HEK293 (cell line): Measurements from ENCODE around the gene MYO1F.
"Not testable (repeated sequence)": the region's sequence is repeated elsewhere in the genome, so short reads cannot be mapped to it uniquely, and the experiment has no call there.

Source experiments
- CTCF ChIA-PET: fragments of 350-600 bp; formaldehyde crosslinking; extraction: SDS; loops from one replicate; lab custom pipeline; 2021; ENCODE audit warnings: antibody characterized with exemption; lab: Yijun Ruan, JAX
- POLR2A ChIA-PET: fragments of 300-600 bp; formaldehyde crosslinking; extraction: SDS; loops from one replicate; lab custom pipeline; 2020; ENCODE audit warnings: antibody characterized with exemption, inconsistent platforms; lab: Yijun Ruan, JAX
- H3K27ac ChIP-seq: fragments of 200-500 bp; sonication (Bioruptor generic); 2 replicates; pipeline ENCODE4 v1.5.1; 2014; ENCODE audit warnings: low read depth, low read length, control low read depth, inconsistent platforms; ENCODE audit errors: extremely low read depth
- H3K36me3 ChIP-seq, 2 experiments: fragments of 200-500 bp in 1 of 2; sonication (Bioruptor generic) in 1 of 2; 1 replicate in 1 of 2; 2 replicates in 1 of 2; pipeline ENCODE4 v1.5.1; 2014 to 2017; ENCODE audit warnings: inconsistent platforms in 2 of 2, low read length in 2 of 2; ENCODE audit not compliant: control insufficient read depth in 2 of 2, insufficient read depth in 1 of 2
- H3K4me1 ChIP-seq: fragments of 200-500 bp; sonication (Bioruptor generic); 2 replicates; pipeline ENCODE4 v1.5.1; 2014; ENCODE audit warnings: mild to moderate bottlenecking, low read length, inconsistent platforms; ENCODE audit not compliant: control insufficient read depth, insufficient read depth
- H3K4me3 ChIP-seq: 2 replicates; pipeline ENCODE4 v1.5.1; 2011; ENCODE audit warnings: low read depth, mild to moderate bottlenecking, control low read depth, low read length, moderate library complexity
- H3K9me3 ChIP-seq: fragments of 200-500 bp; sonication (Bioruptor generic); 2 replicates; pipeline ENCODE4 v1.5.1; 2014; ENCODE audit warnings: low read depth, low read length, inconsistent platforms; ENCODE audit not compliant: control insufficient read depth, insufficient read depth
- EGR2 ChIP-seq: fragments of 450-650 bp; formaldehyde crosslinking; IDR thresholded peaks from 2 replicates; pipeline ENCODE4 v1.5.1; 2016; ENCODE audit warnings: low read depth, missing biosample characterization, missing genetic modification characterization
- KLF8 ChIP-seq: fragments of 450-650 bp; formaldehyde crosslinking; IDR thresholded peaks from 2 replicates; pipeline ENCODE4 v1.5.1; 2016; ENCODE audit warnings: missing biosample characterization, missing genetic modification characterization
- YY1 ChIP-seq: fragments of 450-650 bp; formaldehyde crosslinking; IDR thresholded peaks from 2 replicates; pipeline ENCODE4 v1.5.1; 2018; ENCODE audit warnings: missing biosample characterization, missing genetic modification characterization
- YY2 ChIP-seq: fragments of 450-650 bp; formaldehyde crosslinking; IDR thresholded peaks from 2 replicates; pipeline ENCODE4 v1.5.1; 2016; ENCODE audit warnings: missing biosample characterization, missing genetic modification characterization
- ZBTB20 ChIP-seq: fragments of 450-650 bp; formaldehyde crosslinking; IDR thresholded peaks from 2 replicates; pipeline ENCODE4 v1.5.1; 2016; ENCODE audit warnings: missing biosample characterization, missing genetic modification characterization
- ZFHX2 ChIP-seq: fragments of 450-650 bp; formaldehyde crosslinking; conservative IDR thresholded peaks from 2 replicates; pipeline ENCODE4 v1.5.1; 2016; ENCODE audit warnings: missing biosample characterization, missing genetic modification characterization
- ZNF121 ChIP-seq: fragments of 450-650 bp; formaldehyde crosslinking; IDR thresholded peaks from 2 replicates; pipeline ENCODE4 v1.5.1; 2016; ENCODE audit warnings: missing biosample characterization, missing genetic modification characterization
- ZNF214 ChIP-seq: fragments of 450-650 bp; formaldehyde crosslinking; IDR thresholded peaks from 2 replicates; pipeline ENCODE4 v1.5.1; 2017; ENCODE audit warnings: missing biosample characterization, mild to moderate bottlenecking, missing genetic modification characterization, borderline replicate concordance
- ZNF302 ChIP-seq: fragments of 450-650 bp; formaldehyde crosslinking; IDR thresholded peaks from 2 replicates; pipeline ENCODE4 v1.5.1; 2016; ENCODE audit warnings: missing biosample characterization, missing genetic modification characterization, low read depth
- ZNF596 ChIP-seq: fragments of 450-650 bp; IDR thresholded peaks from 2 replicates; pipeline ENCODE4 v1.5.0; 2018; ENCODE audit warnings: missing biosample characterization, mild to moderate bottlenecking, missing genetic modification characterization, moderate library complexity
- ZNF629 ChIP-seq: fragments of 450-650 bp; formaldehyde crosslinking; IDR thresholded peaks from 2 replicates; pipeline ENCODE4 v1.5.1; 2017; ENCODE audit warnings: missing biosample characterization, missing genetic modification characterization
- ZNF707 ChIP-seq: fragments of 450-650 bp; formaldehyde crosslinking; IDR thresholded peaks from 2 replicates; pipeline ENCODE4 v1.5.1; 2016; ENCODE audit warnings: missing biosample characterization, missing genetic modification characterization
- ZNF747 ChIP-seq: fragments of 450-650 bp; formaldehyde crosslinking; IDR thresholded peaks from 2 replicates; pipeline ENCODE4 v1.5.1; 2016; ENCODE audit warnings: missing biosample characterization, missing genetic modification characterization
- TF ChIP-seq, protein P1 (sequence below): fragments of 450-650 bp; formaldehyde crosslinking; IDR thresholded peaks from 2 replicates; pipeline ENCODE4 v1.5.1; 2016; ENCODE audit warnings: missing biosample characterization, missing genetic modification characterization
- TF ChIP-seq, protein P2 (sequence below): fragments of 450-650 bp; formaldehyde crosslinking; IDR thresholded peaks from 2 replicates; pipeline ENCODE4 v1.5.1; 2016; ENCODE audit warnings: missing biosample characterization, missing genetic modification characterization
- TF ChIP-seq, protein P3 (sequence below): fragments of 450-650 bp; formaldehyde crosslinking; IDR thresholded peaks from 2 replicates; pipeline ENCODE4 v1.5.1; 2016; ENCODE audit warnings: missing biosample characterization, missing genetic modification characterization
- TF ChIP-seq, protein P4 (sequence below): fragments of 450-650 bp; formaldehyde crosslinking; IDR thresholded peaks from 2 replicates; pipeline ENCODE4 v1.5.1; 2016; ENCODE audit warnings: missing biosample characterization, missing genetic modification characterization

The MYO1F gene

DNA sequence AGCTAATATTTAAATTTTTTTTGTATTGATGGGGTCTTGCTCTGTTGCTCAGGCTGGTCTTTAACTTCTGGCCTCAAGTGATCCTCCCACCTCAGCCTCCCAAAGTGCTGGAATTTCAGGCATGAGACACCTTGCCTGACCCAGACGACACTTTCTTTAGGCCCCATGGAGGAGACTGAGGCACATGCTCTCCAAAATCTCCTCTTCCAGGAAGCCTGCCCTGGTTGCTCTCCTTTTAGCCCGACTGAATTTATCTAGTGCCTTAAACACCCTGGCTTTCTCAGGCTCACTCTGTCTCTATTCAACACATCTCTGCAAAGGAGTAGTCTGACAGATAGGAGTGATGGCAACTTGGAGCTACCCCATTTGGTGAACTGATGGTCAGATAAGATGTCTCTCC is 18.9 kb downstream of the MYO1F start (continued):
- TF ChIP-seq, protein P1, sequence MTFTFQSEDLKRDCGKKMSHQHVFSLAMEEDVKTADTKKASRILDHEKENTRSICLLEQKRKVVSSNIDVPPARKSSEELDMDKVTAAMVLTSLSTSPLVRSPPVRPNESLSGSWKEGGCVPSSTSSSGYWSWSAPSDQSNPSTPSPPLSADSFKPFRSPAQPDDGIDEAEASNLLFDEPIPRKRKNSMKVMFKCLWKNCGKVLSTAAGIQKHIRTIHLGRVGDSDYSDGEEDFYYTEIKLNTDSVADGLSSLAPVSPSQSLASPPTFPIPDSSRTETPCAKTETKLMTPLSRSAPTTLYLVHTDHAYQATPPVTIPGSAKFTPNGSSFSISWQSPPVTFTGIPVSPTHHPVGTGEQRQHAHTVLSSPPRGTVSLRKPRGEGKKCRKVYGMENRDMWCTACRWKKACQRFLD (tag by site-specific recombination) = no peak
- TF ChIP-seq, protein P2, sequence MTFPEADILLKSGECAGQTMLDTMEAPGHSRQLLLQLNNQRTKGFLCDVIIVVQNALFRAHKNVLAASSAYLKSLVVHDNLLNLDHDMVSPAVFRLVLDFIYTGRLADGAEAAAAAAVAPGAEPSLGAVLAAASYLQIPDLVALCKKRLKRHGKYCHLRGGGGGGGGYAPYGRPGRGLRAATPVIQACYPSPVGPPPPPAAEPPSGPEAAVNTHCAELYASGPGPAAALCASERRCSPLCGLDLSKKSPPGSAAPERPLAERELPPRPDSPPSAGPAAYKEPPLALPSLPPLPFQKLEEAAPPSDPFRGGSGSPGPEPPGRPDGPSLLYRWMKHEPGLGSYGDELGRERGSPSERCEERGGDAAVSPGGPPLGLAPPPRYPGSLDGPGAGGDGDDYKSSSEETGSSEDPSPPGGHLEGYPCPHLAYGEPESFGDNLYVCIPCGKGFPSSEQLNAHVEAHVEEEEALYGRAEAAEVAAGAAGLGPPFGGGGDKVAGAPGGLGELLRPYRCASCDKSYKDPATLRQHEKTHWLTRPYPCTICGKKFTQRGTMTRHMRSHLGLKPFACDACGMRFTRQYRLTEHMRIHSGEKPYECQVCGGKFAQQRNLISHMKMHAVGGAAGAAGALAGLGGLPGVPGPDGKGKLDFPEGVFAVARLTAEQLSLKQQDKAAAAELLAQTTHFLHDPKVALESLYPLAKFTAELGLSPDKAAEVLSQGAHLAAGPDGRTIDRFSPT (tag by site-specific recombination) = no peak

DNA sequence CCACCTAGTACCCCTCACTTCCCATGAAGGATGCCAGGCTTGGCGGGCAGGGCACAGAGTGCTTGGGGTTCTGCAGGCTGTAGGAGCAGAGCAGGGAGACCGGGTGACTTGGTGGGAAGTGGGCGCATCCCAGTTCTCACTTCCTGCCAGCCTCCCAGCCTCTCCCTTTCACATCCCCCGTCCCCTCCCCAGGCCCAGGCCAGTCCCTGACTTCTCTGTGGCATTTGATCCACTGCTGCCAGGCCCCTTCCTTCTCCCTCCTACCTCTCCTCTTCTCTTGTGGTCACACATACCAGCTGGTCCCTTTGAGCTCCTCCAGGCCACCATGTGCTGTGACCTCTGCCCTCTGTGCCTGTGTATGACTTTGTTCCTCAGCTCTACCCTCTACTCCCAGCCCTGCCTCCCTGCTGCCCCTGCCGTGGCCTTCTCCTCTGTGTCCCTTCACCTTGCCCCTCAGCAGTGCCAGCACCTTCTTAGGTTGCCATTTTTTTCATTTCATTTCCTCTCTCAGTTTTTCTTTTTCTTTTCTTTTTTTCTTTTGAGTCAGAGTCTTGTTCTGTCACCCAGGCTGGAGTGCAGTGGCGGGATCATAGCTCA is 19.5 kb downstream of the MYO1F start:
- CTCF ChIA-PET = interaction anchor here (0.6 to 1.0 kb wide), 2 partner anchors 21 to 85 kb away, joined by 3 to 6 read pairs; no protein-coding TSS in a partner anchor
- H3K4me1 ChIP-seq = no peaks in the 10 kb centered on the region
- POLR2A ChIA-PET = interaction anchor here (0.7 to 1.3 kb wide), 2 partner anchors 44 to 235 kb away, joined by 3 read pairs; partner anchors contain the start of gene ZNF414
- no peak overlapping the region for H3K27ac ChIP-seq
- H3K9me3 ChIP-seq = no peaks in the 10 kb centered on the region
- no peaks in the 10 kb centered on the region for H3K36me3 ChIP-seq
- no peak overlapping the region for H3K4me3 ChIP-seq
- no peak for TF ChIP-seq ZNF302 (tag by site-specific recombination)
- TF ChIP-seq, protein P3, sequence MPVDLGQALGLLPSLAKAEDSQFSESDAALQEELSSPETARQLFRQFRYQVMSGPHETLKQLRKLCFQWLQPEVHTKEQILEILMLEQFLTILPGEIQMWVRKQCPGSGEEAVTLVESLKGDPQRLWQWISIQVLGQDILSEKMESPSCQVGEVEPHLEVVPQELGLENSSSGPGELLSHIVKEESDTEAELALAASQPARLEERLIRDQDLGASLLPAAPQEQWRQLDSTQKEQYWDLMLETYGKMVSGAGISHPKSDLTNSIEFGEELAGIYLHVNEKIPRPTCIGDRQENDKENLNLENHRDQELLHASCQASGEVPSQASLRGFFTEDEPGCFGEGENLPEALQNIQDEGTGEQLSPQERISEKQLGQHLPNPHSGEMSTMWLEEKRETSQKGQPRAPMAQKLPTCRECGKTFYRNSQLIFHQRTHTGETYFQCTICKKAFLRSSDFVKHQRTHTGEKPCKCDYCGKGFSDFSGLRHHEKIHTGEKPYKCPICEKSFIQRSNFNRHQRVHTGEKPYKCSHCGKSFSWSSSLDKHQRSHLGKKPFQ (tag by site-specific recombination) = 0 out of 2 replicates have a peak, but pooled peaks have one; percentile 41

DNA sequence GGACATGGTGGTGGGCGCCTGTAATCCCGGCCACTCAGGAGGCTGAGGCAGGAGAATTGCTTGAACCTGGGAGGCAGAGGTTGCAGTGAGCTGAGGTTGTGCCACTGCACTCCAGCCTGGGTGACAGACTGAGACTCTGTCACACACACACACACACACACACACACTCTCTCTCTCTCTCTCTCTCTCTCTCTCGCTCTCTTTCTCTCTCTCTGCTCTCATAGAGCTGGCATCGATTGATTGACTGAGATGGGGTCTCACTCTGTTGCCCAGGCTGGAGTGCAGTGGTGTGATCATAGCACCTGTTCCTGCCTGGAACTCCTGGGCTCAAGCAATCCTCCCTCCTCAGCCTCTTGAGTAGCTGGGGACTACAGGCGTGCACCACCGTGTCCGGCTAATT is 23.5 kb downstream of the MYO1F start:
- CTCF ChIA-PET = interaction anchor here (0.7 kb wide), 1 partner anchor 25 kb away, joined by 3 read pairs; no protein-coding TSS in a partner anchor
- POLR2A ChIA-PET, H3K9me3 ChIP-seq, H3K36me3 ChIP-seq: not testable (repeated sequence)
- TF ChIP-seq ZNF596 (peak; percentile 95), ZNF121 (0 out of 2 replicates have a peak, but pooled peaks have one; percentile 33)
- TF ChIP-seq, all 188 proteins: peak for 2; not testable (repeated sequence) for 186
- not testable (repeated sequence) for H3K27ac ChIP-seq, H3K4me3 ChIP-seq, H3K4me1 ChIP-seq

DNA sequence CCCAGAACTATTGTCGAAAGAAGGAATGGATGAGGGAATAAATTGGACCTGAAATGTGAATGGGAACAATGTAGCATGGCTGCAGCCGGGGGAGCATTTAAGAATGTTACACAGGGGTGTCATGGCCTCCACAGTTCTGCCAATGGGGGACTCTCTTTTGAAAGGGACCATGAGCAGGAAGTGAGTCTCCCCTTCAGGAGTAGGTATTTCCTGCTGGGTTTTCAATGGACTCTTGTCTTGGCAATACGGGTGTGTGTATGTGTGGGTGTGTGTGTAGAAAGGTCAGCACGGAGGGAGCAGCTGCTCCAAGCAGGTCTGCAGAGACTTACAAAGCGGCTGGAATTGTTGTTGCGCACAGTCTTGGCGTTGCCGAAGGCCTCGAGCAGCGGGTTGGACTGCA is 24.4 kb downstream of the MYO1F start:
- CTCF ChIA-PET = interaction anchor here (1.4 kb wide), 1 partner anchor 199 kb away, joined by 3 read pairs; no protein-coding TSS in a partner anchor
- Histone ChIP-seq H3K4me1 (no peaks in the 10 kb centered on the region), H3K36me3 (no peaks in the 10 kb centered on the region), H3K9me3 (no peaks in the 10 kb centered on the region), H3K4me3 (no peak overlapping the region), H3K27ac (no peak overlapping the region)
- POLR2A ChIA-PET = no interaction called here
- TF ChIP-seq EGR2 (peak; percentile 56), ZNF629 (0 out of 2 replicates have a peak, but pooled peaks have one; percentile 12), ZBTB20 (tag by site-specific recombination) (no peak), ZNF214 (tag by site-specific recombination) (no peak), ZNF707 (tag by site-specific recombination) (no peak), YY1 (tag by site-specific recombination) (peak; percentile 98), ZFHX2 (peak; percentile 32; the same call in 1 of the 2 replicates), YY2 (peak; percentile 93), ZNF747 (tag by site-specific recombination) (no peak), KLF8 (0 out of 2 replicates have a peak, but pooled peaks have one; percentile 31)
- TF ChIP-seq, protein P4, sequence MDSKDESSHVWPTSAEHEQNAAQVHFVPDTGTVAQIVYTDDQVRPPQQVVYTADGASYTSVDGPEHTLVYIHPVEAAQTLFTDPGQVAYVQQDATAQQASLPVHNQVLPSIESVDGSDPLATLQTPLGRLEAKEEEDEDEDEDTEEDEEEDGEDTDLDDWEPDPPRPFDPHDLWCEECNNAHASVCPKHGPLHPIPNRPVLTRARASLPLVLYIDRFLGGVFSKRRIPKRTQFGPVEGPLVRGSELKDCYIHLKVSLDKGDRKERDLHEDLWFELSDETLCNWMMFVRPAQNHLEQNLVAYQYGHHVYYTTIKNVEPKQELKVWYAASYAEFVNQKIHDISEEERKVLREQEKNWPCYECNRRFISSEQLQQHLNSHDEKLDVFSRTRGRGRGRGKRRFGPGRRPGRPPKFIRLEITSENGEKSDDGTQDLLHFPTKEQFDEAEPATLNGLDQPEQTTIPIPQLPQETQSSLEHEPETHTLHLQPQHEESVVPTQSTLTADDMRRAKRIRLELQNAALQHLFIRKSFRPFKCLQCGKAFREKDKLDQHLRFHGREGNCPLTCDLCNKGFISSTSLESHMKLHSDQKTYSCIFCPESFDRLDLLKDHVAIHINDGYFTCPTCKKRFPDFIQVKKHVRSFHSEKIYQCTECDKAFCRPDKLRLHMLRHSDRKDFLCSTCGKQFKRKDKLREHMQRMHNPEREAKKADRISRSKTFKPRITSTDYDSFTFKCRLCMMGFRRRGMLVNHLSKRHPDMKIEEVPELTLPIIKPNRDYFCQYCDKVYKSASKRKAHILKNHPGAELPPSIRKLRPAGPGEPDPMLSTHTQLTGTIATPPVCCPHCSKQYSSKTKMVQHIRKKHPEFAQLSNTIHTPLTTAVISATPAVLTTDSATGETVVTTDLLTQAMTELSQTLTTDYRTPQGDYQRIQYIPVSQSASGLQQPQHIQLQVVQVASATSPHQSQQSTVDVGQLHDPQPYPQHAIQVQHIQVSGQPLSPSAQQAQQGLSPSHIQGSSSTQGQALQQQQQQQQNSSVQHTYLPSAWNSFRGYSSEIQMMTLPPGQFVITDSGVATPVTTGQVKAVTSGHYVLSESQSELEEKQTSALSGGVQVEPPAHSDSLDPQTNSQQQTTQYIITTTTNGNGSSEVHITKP (tag by site-specific recombination) = no peak
